Stimulated activated CD8-positive, alpha-beta memory T cell treated with anti-CD3 and anti-CD28 coated beads, Interleukin-2, amount 100 ng/mL, for 1 hour (primary cell): Measurements from ENCODE around the gene SRCIN1.

Experiments used
- DNase-seq, 2 donors: peaks; one replicate each; pipeline ENCODE4 v3.0.0-alpha.2; 2020; ENCODE audit warnings: low read depth in 2 of 2

Gene SRCIN1

DNA sequence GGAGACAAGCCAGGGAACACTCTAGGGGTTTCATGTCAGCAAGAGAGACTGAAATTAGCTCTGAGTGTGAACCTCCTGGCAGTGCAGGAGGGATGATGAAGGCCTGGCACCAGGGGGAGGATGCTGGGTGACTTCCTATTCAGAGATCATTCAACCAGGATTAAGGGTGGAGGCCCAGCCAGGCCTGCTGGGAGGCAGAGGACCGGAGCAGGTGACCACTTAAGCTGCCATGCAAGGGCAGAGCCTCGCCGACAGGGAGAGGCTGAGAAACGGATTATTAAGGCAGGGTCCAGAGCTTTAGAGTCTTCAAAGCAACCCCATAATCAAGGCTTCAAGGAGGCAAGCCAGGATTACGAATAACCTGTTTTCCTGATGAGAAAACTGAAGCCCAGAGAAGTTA lies 10.6 kb upstream of the SRCIN1 start:
- DNase-seq = no peak

DNA sequence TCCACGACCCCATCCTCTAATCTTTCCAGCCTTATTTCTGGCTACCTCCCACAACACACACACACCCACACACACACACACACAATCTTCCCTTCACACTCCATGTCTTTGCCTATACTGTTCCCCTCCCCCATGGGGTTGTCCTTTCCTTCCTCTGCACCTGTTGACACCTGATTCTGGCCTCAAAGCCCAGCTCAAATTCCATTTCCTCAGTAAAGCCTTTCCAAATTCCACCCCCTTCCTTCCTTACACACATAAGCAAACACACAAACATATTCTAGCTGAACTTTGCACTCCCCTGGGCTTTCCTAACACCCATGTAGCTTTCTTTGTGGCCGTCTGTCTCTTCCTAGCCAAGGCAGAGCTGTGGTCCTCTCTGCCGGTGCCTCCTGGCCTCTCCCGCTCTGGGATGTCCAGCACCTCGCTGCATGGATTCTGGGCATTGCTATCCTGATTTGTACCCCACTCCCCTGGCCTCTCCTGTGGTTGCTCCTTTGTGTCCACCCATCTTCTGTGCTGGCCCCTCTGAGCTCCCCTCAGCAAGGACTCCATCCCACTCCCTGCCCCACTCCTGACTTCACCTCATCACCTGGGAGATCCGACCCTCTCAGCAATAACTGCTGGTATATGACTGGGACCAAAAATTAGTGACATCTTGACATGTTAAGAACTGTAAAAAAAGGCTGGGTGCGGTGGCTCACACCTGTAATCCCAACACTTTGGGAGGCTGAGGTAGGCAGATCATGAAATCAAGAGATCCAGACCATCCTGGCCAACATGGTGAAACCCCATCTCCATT lies 8.4 kb upstream of the SRCIN1 start:
- DNase-seq = no peak

DNA sequence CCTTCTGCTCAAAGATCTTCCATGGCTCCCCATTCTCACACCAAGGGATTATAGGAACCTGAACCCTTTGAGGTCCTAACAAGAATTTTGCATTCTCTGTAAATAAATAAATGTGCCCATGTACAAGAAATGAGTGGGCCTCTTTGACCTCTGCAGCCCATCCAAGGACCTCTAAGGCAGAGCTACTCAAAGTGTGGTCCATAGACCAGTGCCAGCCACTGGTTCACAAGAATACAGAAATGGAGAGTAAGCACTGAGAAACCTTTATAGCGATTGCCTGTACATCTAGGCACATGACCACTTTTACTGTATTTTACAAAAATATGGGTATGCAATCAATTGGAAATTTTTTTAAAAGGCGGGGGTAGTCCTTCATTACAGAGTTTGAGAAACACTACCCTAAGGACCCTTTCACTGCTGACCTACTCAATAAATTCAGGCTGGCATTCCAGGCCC lies 7.8 kb upstream of the SRCIN1 start:
- DNase-seq = no peak

DNA sequence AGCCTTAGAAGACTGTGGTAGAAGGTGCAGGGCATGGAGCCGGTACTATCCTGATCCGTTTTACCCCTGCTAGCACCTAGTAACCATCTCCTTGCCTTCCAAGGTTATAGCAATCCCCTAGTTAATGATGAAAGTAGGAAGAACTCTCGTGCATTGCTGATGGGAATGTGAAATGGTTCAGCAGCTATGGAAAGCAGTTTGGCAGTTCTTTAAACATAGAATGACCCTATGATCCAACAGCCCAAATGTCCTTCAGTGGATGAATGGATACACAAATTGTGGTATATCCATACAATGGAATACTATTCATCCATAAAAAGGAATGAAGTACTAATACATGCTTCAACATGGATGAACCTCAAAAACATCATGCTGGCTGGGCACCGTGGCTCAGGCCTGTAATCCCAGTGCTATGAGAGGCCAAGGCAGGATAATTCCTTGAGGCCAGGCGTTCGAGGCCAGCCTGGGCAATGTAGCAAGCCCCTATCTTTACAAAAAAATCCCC lies 6.2 kb upstream of the SRCIN1 start:
- no peak for DNase-seq

DNA sequence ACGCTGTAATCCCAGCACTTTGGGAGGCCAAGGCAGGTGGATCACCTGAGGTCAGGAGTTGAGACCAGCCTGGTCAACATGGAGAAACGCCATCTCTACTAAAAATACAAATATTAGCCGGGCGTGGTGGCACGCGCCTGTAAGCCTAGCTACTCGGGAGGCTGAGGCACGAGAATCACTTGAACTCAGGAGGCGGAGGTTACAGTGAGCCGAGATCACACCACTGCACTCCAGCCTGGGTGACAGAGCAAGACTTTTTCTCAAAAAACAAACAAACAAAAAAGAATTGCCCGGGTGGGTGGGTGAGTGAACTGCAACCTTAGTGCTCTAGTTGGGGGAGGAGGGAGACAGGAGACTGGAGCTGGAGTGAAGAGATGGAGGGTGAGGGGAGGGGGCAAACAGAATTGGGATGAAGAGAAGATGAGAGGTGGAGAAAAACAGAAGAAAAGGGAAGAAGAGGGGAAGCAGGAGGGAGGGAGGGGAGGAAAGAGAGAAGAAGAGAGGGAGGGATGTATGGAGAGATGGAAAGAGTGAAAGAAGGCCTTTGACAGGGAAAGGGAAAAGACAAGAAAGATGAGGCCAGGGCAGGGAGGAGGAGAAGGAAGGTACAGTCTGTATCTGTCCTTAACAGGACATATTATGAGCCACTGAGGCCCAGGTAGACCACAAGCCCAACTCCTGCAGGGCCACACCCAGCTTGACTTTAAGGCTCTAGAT lies 5.5 kb upstream of the SRCIN1 start:
- no peak for DNase-seq

DNA sequence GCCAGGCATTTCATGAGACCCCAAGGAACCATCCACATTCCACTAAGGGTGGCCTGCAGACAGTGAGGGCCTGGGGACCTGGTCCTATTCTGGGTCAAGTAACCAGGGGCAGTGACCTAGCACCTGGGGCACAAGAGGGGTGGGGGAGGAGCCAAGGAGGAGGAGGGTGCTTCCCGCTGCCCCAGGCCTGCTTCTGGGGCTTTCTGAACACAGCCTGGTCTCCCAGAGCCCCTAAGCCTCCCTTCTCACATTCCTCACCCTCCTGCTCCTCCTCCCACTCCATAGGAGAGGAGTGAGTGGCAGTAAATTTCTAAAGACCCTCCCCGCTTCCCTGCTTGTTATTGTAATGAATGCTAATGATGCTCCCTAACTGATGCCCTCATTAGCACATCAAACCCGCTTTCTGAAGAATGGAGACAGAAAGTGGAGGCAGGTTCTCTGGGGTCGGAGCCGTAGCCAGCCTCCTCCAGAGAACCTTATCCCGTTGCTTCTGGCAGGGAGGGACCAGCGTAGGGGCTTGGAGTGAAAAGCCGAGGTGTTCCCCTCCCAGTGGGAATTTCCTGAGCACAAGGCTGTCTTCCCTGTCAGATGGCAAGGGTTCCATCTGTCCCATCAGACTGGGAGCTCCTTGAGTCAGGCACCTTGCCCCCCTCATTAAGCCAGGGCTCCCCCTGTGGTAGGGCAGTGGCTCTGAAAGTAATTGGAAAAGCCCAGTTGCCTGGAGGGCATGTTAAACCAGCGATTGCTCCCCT lies 3.7 kb upstream of the SRCIN1 start:
- no peak for DNase-seq

DNA sequence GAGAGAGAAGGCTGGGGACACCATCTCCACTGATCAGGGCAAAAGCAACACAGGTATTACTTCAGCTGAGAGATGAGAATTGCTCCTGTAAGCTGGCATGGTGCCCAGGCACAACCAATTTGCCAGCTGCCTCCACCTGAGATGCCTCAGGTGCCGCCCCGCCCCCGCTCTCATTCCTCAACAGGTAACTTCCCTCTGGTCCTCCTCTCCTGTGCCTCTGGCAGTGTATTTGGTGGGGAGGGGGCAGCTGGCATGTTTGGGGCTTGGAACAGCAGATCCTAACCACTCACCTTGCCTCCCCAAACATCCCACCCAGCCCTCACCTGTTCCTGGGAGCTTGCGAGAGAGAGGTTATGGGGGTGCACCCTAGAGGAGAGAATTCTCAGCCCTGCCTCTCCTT lies 2.9 kb upstream of the SRCIN1 start:
- DNase-seq = no peak

DNA sequence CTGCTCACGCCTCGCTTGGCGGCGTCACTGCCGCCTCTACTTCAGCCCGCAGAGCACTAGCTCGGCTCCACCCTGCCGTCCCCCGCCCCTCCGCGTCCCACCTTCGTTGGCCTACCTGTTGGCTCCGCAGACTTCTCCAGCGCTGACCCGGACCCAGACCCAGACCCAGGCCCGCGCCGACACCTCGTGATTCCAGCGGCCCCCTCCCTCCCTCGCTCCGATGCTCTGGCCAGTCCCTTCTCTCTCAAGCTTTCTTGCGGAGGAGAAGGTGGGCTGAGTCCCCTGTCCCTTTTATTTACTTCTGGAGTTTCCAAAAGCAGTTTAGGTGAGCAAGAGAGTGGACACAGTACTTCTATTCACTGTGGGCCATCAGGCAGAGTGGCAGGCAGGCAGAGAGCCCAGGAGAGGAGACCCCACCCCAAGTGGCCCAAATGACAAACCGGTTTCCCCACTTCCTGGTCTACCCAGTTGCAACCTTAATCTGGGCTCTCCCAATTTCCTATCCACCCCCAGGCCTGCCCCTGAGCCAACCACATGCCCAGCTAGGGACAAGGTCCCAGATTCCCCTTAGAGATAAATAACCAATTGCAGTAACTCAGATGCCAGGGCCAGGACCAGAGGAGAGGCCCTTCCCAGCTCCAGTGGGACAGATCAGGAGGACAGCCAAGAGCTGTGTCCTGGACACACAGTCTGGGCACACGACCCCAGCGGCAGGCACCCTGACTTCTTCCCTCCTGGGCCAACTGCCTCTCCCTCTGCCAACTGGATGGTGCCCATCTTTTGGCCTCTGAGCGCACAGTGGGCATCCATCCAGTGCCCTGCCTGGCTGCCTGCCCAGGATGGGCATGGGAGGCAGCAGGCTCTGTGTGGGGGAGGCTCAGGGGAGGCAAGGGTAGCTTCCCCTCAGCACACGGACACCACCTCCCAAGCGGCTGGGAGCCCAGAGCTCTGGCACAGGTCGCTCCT lies 1.2 kb upstream of the SRCIN1 start:
- no peak for DNase-seq

DNA sequence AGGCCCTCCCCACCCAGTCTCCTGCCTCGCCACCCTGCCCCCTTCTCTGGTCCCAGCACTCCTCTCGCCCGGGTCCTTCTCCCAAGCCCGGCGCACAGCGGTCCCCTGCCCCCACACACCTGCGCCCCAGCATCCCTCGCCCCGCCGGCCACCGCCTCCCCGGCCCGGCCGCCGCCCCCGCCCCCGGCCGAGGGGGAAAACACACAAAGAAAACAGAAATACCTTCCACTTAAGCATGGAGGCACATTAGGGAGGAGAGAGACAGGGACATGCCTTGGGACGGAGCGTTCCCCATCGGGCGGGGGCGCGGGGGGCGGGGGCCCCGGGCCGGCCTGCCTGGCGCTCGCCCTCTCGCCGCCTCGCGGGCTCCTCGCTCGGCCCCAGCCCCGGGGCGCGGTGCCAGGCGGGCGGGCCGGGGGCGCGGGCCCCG lies 326 bp downstream of the SRCIN1 start:
- no peak for DNase-seq

DNA sequence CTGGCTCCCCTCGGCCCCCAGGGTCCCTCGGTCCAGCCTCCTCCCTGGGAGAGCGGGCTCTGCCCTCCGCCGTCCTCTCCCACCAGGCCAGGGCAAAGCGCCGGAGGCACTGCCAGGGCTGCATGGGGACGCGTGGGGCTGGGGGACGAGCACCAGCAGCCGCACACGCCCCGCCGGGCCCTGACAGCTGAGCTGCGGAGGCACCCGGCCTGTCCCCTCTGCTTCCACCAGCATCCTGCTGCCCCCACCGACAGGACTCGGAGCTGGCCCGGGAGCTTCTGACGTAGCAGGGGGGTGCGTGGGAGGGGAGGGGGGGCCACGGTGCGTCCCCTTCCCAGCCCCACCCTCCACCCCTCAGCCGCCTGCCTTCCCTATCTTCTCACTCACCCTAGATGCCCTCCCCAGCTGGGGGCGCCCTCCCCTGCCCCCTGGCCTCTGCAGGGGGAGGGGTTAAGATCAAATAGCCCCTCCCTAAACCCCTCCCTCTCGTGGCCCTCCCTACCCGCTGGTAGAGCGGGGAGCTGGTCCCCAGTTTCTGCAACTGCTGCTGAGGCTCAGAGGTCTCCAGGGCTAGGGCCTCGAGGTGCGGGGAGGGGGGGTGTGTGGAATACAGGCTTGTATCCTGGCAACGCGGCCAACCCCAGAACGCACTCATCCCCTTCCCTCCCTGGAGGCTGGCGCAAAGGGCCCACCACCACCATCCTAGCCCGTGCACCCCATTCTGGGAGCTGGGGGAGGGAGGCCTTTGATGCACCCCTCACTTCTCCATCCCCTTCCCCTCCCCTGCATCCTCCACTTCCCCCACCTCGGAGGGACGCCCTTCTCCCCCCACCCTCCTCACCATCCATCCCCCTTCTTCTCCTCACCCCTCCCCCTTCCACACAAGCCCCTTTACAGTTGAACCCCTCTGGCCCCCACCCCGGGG lies 1.0 kb downstream of the SRCIN1 start:
- DNase-seq = no peak

DNA sequence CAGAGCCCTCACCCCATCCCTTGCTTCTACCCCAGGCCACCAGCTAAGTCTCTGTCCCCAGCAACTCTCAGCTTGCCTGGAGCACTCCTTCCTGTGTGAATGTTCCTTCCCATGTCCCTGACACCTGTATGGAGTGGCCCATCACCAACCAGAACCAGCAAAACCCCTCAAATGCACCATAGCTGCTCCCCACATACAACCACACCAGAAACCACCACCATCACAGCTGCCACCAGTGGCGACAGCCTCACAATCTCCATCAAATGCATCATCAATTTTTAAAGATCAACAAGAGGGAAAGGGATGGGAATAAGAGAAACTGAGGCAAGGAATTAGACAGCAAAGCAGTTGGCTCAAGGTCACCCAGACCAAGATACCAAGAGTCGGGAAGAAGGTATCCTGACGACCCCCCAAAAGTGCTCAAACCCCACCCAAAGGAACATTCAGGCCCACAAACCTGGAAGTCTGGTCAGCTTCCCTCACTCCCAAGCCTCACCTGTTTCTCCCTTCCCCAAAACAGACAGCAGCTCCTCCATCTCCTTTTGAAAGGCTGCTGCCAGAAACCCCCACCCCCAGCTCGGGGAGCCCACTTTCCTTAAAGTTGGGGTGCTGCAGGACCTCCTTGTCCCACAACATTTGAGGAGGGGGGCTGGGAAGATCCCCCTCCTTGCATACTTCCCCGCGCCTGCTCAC lies 1.8 kb downstream of the SRCIN1 start:
- no peak for DNase-seq

DNA sequence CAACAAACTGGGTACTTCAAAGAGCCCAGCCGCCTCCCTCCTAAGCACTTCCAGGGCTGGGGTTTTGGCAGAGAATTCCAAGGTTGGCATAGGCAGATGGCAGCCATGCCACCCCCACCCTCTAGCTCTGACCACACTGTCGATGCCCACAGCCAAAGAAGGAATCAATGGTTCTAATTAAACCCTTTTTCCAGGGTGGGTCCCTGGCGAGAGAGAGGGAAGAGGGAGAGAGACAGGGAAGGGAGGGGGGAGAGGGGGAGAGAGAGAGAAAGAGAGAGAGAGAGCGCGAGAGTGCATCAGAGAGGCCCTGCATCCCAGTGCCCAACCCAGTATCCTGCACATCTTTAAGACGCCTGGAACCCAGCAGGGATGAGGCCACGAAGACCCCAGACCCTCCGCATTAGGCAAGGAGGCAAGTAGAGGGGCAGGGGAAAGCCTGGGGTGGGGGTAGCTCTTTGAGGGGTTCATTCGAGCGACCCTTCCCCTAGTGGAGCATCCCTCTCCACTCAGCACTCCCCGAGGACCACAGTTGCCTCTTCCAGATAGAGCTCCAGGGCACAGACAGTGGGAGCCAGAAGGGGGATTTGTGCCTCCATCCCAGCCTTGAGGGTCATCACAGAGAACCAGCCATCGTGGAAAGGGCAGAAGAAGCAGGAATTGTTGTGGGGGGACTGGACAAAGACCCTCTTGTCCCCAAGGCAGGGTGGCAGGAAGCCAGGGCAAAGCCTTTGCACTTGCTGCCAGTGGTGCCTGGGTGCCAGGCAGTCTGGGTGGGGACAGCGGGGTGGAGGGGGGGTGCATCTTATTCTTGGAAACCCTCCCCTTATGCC lies 2.6 kb downstream of the SRCIN1 start:
- no peak for DNase-seq

DNA sequence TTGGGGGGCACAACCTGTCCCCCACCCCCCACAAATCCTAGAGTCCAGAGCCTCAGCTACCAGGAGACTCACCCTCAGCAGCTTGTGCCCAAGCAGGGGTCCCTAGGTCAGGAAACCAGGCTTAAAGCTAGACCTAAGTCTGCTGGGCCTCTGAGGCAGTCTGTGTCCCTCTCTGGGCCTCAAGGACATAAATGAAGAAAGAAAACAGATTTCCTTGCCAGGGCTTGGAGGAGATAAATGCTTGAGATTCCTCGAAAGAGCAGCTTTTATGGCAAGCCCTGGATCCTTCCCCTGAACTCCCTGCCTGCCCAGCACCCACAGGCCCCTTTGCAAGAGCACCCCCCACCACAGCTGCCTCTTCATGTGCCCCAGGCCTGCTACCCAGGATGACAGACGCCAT lies 3.3 kb downstream of the SRCIN1 start:
- DNase-seq = no peak

DNA sequence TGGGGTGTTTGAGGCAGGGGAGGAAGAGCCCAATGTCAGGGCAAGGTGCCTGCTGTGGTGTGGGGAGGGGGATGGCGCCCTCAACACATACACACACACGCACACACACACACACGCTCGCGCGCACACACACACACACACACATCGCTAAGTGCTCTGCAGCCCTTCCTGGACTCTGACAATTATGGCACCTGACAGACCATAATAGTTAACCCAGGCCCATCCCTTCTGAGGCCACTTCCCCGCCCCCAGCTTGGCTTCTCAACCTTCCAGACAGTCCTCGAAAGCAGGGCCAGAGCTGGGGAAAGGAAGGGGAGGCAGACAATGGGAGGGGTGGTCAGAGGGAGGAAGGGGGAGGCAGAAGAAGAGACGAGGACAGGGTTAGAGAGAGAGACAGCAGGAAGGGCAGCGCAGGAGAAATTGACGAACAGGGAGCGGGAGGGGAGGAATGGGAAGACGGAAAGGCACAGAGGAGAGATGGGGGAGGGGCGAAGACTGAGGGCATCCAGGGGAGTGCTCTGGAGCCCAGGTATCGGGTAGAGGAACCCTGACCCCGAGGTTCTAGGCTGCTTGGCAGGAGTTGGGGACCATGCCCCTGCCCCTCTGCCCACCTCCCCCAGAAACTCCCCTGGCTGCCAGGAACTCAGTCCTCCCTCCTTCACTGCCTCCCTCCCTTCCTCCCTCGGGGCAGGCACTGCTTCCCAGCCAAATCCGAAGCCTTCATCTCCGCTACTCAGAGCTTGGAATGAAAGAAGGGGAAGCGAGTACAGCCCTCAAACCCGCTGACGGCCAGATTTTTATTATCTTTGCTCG lies 4.0 kb downstream of the SRCIN1 start:
- no peak for DNase-seq

DNA sequence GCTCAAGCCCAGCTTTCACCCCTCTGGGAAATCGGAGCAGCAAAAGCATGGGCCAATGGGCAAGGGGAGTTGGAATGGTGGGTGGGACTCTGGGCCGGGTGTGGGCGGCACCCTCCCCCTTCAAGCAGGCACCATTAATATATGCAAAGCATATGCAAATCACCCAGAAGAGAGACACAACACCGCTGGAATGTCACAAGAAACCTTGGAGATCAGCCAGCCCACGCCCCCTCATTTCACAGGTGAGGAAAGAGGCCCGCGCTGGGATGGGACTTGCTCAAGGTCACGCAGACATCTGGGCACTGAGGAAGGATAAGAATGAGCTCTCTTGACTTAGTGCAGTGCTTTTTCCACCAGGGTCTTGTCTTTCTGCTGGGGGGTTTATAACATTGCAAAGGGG lies 4.8 kb downstream of the SRCIN1 start:
- no peak for DNase-seq

DNA sequence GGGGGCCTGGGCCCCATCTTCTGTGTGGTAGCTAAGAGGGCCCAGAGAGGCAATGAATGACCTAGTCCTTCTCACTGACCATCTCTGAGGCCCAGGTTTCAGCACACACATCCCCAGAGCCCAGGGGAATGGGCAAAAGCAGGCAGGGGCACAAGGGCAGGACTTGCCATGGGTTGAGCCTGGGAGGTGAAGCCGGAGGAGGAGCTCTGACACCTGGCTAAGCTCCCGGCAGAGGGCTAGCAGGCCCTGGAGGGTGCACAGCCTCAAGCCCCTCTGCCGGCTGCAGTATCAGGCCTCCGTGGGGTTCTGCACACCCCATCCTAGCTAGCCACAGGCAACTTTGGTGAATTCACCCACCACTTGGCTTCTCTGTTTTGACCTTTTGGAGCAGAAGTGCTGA lies 5.3 kb downstream of the SRCIN1 start:
- no peak for DNase-seq

DNA sequence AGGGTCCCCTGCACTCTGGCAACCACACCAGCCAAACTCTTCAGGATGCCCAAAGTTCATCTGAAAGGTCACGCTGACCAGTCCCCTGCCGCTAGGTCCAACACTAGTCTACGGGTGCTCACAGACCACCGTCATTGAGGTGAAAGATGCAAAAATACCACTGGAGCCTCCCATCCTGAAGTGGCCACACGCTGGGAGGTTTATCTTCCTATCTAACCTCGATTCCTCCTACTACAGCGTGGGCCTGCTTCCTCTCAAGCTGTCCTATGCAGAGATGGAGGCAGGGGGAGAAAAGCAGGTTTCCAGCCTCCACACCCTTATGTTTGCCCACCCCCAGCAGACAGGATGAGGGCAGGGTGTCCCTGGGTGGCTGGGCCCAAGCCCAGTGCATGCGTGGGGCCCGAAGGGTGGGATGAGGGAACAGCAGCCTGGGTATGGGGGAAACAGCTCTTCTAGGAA lies 6.3 kb downstream of the SRCIN1 start:
- no peak for DNase-seq

DNA sequence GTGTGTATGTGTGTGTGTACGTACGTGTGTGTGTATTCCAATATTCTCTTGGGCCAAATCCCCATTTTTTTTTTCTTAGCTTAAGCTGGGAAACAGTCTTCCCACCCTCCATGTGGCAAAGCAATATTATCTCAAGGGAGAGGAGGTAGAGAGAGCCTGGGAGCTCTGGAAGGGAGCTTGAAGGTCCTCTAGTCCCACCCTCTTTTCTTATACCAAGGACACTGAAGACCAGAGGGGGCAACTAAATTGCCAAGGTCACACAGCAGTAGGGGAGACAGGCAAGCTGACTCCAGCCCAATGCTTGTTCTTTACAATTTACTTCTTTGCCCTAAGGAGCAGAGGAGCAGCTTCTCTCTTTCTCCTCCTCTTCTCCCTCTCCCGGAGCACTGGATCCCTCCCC lies 6.8 kb downstream of the SRCIN1 start:
- DNase-seq = no peak
